H9 (cell line): ENCODE measurements around the gene NRP1. TPM values are rescaled to one million over a fixed set of nuclear protein-coding genes. Genes with fewer than 3 reads are reported as not detected.

ENCODE experiments used
- DNase-seq: peaks from one replicate; pipeline ENCODE4 v3.0.0-alpha.2; 2017
- H2AFZ ChIP-seq: one replicate; pipeline ENCODE4 v1.6.1; 2013; ENCODE audit warnings: mild to moderate bottlenecking, low read length, control low read depth, moderate library complexity
- H2AK5ac ChIP-seq: 2 replicates; pipeline ENCODE4 v1.6.1; 2013; ENCODE audit warnings: low read length, control low read depth, mixed read lengths; ENCODE audit not compliant: insufficient read length
- H2BK120ac ChIP-seq: one replicate; pipeline ENCODE4 v1.6.1; 2013; ENCODE audit warnings: low read depth, mild to moderate bottlenecking, low read length, control low read depth, inconsistent platforms; ENCODE audit not compliant: poor library complexity, severe bottlenecking
- H2BK12ac ChIP-seq: 2 replicates; pipeline ENCODE4 v1.6.1; 2013; ENCODE audit warnings: low read length, control low read depth, mixed read lengths, low read depth; ENCODE audit not compliant: insufficient read length
- H2BK15ac ChIP-seq: 2 replicates; pipeline ENCODE4 v1.6.1; 2013; ENCODE audit warnings: low read depth, low read length, control low read depth
- H2BK20ac ChIP-seq: one replicate; pipeline ENCODE4 v1.6.1; 2013; ENCODE audit warnings: low read depth, mild to moderate bottlenecking, low read length, control low read depth, inconsistent platforms; ENCODE audit not compliant: poor library complexity, severe bottlenecking
- H2BK5ac ChIP-seq: 2 replicates; pipeline ENCODE4 v1.6.1; 2013; ENCODE audit warnings: low read length, control low read depth, mixed read lengths; ENCODE audit not compliant: insufficient read length
- H3K14ac ChIP-seq: 2 replicates; pipeline ENCODE4 v1.6.1; 2013; ENCODE audit warnings: low read length, control low read depth; ENCODE audit not compliant: insufficient read depth
- H3K18ac ChIP-seq: 2 replicates; pipeline ENCODE4 v1.6.1; 2013; ENCODE audit warnings: low read depth, mild to moderate bottlenecking, mixed read lengths, low read length, control low read depth; ENCODE audit not compliant: insufficient read length
- H3K23ac ChIP-seq: 2 replicates; pipeline ENCODE4 v1.6.1; 2013; ENCODE audit warnings: low read length, control low read depth, mixed read lengths, low read depth; ENCODE audit not compliant: insufficient read length
- H3K23me2 ChIP-seq: 2 replicates; pipeline ENCODE4 v1.6.1; 2013; ENCODE audit warnings: low read depth, mild to moderate bottlenecking, mixed read lengths, low read length, control low read depth; ENCODE audit not compliant: insufficient read length, poor library complexity, severe bottlenecking
- H3K27ac ChIP-seq: 2 replicates; pipeline ENCODE4 v1.5.1; 2013; ENCODE audit warnings: low read length, control low read depth, mixed read lengths, low read depth; ENCODE audit not compliant: insufficient read length
- H3K27me3 ChIP-seq: 2 replicates; pipeline ENCODE4 v1.6.1; 2013; ENCODE audit warnings: low read length, control low read depth, inconsistent platforms; ENCODE audit not compliant: insufficient read depth
- H3K4ac ChIP-seq: 2 replicates; pipeline ENCODE4 v1.6.1; 2013; ENCODE audit warnings: low read depth, mild to moderate bottlenecking, control low read depth, inconsistent platforms, low read length, moderate library complexity
- H3K4me1 ChIP-seq: 2 replicates; pipeline ENCODE4 v1.6.1; 2013; ENCODE audit warnings: low read length, control low read depth, inconsistent platforms; ENCODE audit not compliant: insufficient read depth
- H3K4me2 ChIP-seq: 2 replicates; pipeline ENCODE4 v1.6.1; 2013; ENCODE audit warnings: low read length, control low read depth, mixed read lengths; ENCODE audit not compliant: insufficient read length, insufficient read depth
- H3K56ac ChIP-seq: 2 replicates; pipeline ENCODE4 v1.6.1; 2013; ENCODE audit warnings: low read depth, mild to moderate bottlenecking, mixed read lengths, low read length, control low read depth; ENCODE audit not compliant: insufficient read length
- H3K79me1 ChIP-seq: 2 replicates; pipeline ENCODE4 v1.6.1; 2013; ENCODE audit warnings: low read depth, mild to moderate bottlenecking, moderate library complexity, low read length, control low read depth, inconsistent platforms; ENCODE audit not compliant: insufficient read depth, poor library complexity, severe bottlenecking
- H3K79me2 ChIP-seq: 2 replicates; pipeline ENCODE4 v1.6.1; 2013; ENCODE audit warnings: low read length, control low read depth, inconsistent platforms; ENCODE audit not compliant: insufficient read depth
- H3K9ac ChIP-seq: 2 replicates; pipeline ENCODE4 v1.6.1; 2013; ENCODE audit warnings: low read length, control low read depth, mixed read lengths; ENCODE audit not compliant: insufficient read length; ENCODE audit errors: extremely low read depth
- H3K9me3 ChIP-seq: one replicate; pipeline ENCODE4 v1.6.1; 2013; ENCODE audit warnings: low read depth, low read length, inconsistent platforms; ENCODE audit not compliant: control insufficient read depth
- H3T11ph ChIP-seq: one replicate; pipeline ENCODE4 v1.6.1; 2013; ENCODE audit warnings: mild to moderate bottlenecking, low read length, control low read depth, inconsistent platforms
- H4K20me1 ChIP-seq: one replicate; pipeline ENCODE4 v1.6.1; 2013; ENCODE audit not compliant: control insufficient read depth, insufficient read length, insufficient read depth
- H4K5ac ChIP-seq: 2 replicates; pipeline ENCODE4 v1.6.1; 2013; ENCODE audit warnings: low read depth, mild to moderate bottlenecking, mixed read lengths, low read length, control low read depth; ENCODE audit not compliant: insufficient read length
- H4K8ac ChIP-seq: replicated peaks from 2 replicates; pipeline ENCODE4 v1.6.1; 2013; ENCODE audit warnings: low read length, control low read depth, mixed read lengths, low read depth; ENCODE audit not compliant: insufficient read length
- H4K91ac ChIP-seq: 2 replicates; pipeline ENCODE4 v1.6.1; 2013; ENCODE audit warnings: low read depth, mild to moderate bottlenecking, moderate library complexity, mixed read lengths, low read length, control low read depth; ENCODE audit not compliant: insufficient read length
- H3K27ac Mint-ChIP-seq, 3 experiments: 2 replicates in 2 of 3; 3 replicates in 1 of 3; pipeline ENCODE4 v1.8.0; 2020 to 2021; ENCODE audit warnings: mixed read lengths in 3 of 3, mild to moderate bottlenecking in 1 of 3, moderate library complexity in 1 of 3
- H3K27me3 Mint-ChIP-seq: 2 replicates; pipeline ENCODE4 v1.8.0; 2021; ENCODE audit warnings: low read depth, mild to moderate bottlenecking, moderate library complexity, mixed read lengths
- H3K36me3 Mint-ChIP-seq, 3 experiments: 2 replicates in 2 of 3; 3 replicates in 1 of 3; pipeline ENCODE4 v1.8.0; 2020 to 2021; ENCODE audit warnings: low read depth in 3 of 3, mixed read lengths in 3 of 3; ENCODE audit not compliant: insufficient read depth in 1 of 3
- H3K4me1 Mint-ChIP-seq, 2 experiments: 2 replicates each; pipeline ENCODE4 v1.8.0; 2020; ENCODE audit warnings: mixed read lengths in 2 of 2
- H3K4me3 Mint-ChIP-seq, 2 experiments: 2 replicates in 1 of 2; 3 replicates in 1 of 2; pipeline ENCODE4 v1.8.0; 2020 to 2021; ENCODE audit warnings: mild to moderate bottlenecking in 2 of 2, mixed read lengths in 2 of 2, moderate library complexity in 1 of 2
- H3K9me3 Mint-ChIP-seq, 2 experiments: 2 replicates in 1 of 2; 3 replicates in 1 of 2; pipeline ENCODE4 v1.8.0; 2020; ENCODE audit warnings: mild to moderate bottlenecking in 2 of 2, mixed read lengths in 2 of 2, moderate library complexity in 1 of 2
- CTCF ChIP-seq: fragments of 200-600 bp; sonication (generic); conservative IDR thresholded peaks from 3 replicates; pipeline ENCODE4 v1.8.0; 2021; ENCODE audit warnings: antibody characterized with exemption, mild to moderate bottlenecking
- WGBS: extraction: QIAGEN DNeasy Blood & Tissue Kit; methylation state at CpG from one replicate; pipeline ENCODE4 v1.1.7; 2013; ENCODE audit warnings: missing lambda C conversion rate, low lambda C conversion rate, mixed read lengths; ENCODE audit not compliant: insufficient read length; ENCODE audit errors: extremely low coverage; 5-methylcytosine and 5-hydroxymethylcytosine counted together
- total RNA-seq: library from RNA; stranded (reverse); gene quantifications from 2 replicates; pipeline ENCODE4 v1.2.1, GENCODE V29; 2021

NRP1 gene
- total RNA-seq, 1 experiment from 2014 or later: 4.6 TPM

GRCh38 chr10:33291053-33291592 is 43.3 kb downstream of the NRP1 start:
- Histone ChIP-seq H3K4me2 (no peak overlapping the region), H3K79me1 (no peaks in the 10 kb centered on the region), H3K9ac (no peak overlapping the region), H3K27me3 (no peaks in the 10 kb centered on the region), H2AK5ac (no peak overlapping the region), H3K18ac (no peak overlapping the region), H4K5ac (no peak overlapping the region), H3K23me2 (no peaks in the 10 kb centered on the region), H2BK15ac (no peak overlapping the region), H2AFZ (no peak overlapping the region), H2BK12ac (no peak overlapping the region), H2BK5ac (no peak overlapping the region), H2BK120ac (no peak overlapping the region), H2BK20ac (no peak overlapping the region), H4K91ac (no peak overlapping the region), H3K23ac (no peak overlapping the region), H3K4ac (no peak overlapping the region), H4K8ac (no peak overlapping the region), H4K20me1 (no peaks in the 10 kb centered on the region), H3K14ac (no peak overlapping the region), H3K79me2 (no peaks in the 10 kb centered on the region), H3K56ac (no peak overlapping the region), H3K27ac (no peak overlapping the region), H3K9me3 (no peaks in the 10 kb centered on the region), H3T11ph (no peak overlapping the region), H3K4me1 (no peaks in the 10 kb centered on the region)
- WGBS: no CpG with 5 or more reads among the region's 5 CpGs
- H3K27ac Mint-ChIP-seq: peak overlapping the region in 1 of 3 experiments; percentile 5; a peak in 2 of 7 replicates
- H3K4me1 Mint-ChIP-seq: peaks cover 24 to 30% of the 10 kb centered on the region in 2 experiments
- DNase-seq: no peak
- H3K36me3 Mint-ChIP-seq: no peaks in the 10 kb centered on the region
- TF ChIP-seq CTCF: no peak; the same call in 2 of the 3 replicates
- no peak overlapping the region for H3K4me3 Mint-ChIP-seq
- no peaks in the 10 kb centered on the region for H3K9me3 Mint-ChIP-seq
- no peaks in the 10 kb centered on the region for H3K27me3 Mint-ChIP-seq
